HG02571 (cell line): Measurements from ENCODE around the gene RSRC1.
"Not testable (repeated sequence)": the region's sequence is repeated elsewhere in the genome, so short reads cannot be mapped to it uniquely, and the experiment has no call there.

Experiments
- ATAC-seq: cut with Tn5 transposase; IDR thresholded peaks from one replicate; pipeline ENCODE4 v1.9.1; 2021; ENCODE audit warnings: mild to moderate bottlenecking, moderate library complexity; ENCODE audit not compliant: unreplicated experiment

Gene RSRC1

GRCh38 chr3:158109804-158110657, at the start of gene RSRC1:
Gene RSRC1, plus strand, starts transcription at chr3:158110089. Its CDS starts 12,016 bp downstream, at chr3:158122105.
- ATAC-seq, result peak; percentile 76

DNA sequence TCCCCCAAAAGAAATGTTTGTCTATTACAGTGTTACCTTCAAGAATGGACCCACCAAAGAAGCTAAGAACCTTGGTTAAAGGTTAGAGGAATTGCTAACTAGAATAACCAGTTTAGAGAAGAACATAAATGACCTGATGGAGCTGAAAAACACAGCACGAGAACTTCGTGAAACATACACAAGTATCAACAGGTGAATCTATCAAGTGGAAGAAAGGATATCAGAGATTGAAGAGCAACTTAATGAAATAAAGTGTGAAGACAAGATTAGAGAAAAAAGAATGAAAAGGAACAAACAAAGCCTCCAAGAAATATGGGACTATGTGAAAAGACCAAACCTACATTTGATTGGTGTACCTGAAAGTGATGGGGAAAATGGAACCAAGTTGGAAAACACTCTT, 44.3 kb upstream of the RSRC1 start:
- ATAC-seq, result not testable (repeated sequence)

GRCh38 chr3:158072790-158073189, 37.1 kb upstream of the RSRC1 start:
- no peak for ATAC-seq

GRCh38 chr3:158074591-158074990, 35.3 kb upstream of the RSRC1 start:
- ATAC-seq, result no peak

- no peak for ATAC-seq
Measured at GRCh38 chr3:158079599-158079998, 30.3 kb upstream of the RSRC1 start.

- no peak for ATAC-seq
Measured at GRCh38 chr3:158084651-158085050, 25.2 kb upstream of the RSRC1 start.

DNA sequence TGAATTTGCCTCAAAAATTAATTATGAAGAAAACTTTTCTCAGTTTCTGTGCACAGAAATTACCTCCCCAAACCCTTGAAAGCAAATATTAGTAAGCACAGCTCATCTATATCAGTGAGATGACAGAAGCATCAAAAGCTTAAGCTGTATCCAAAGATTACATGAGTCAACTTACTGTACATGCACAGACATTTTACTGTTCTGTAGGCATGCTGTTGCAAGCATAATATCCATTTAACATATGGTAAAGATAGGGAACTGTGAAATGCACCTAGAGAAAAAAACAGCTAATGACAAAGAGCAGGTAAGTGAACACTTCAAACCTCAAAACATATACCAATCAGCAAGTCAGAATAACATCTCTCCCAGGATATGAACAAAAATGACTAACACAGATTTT, 24.5 kb upstream of the RSRC1 start:
- ATAC-seq, result no peak

GRCh38 chr3:158085931-158086330, 24.0 kb upstream of the RSRC1 start:
- no peak for ATAC-seq

GRCh38 chr3:158086361-158086760, 23.5 kb upstream of the RSRC1 start:
- ATAC-seq, result no peak

DNA sequence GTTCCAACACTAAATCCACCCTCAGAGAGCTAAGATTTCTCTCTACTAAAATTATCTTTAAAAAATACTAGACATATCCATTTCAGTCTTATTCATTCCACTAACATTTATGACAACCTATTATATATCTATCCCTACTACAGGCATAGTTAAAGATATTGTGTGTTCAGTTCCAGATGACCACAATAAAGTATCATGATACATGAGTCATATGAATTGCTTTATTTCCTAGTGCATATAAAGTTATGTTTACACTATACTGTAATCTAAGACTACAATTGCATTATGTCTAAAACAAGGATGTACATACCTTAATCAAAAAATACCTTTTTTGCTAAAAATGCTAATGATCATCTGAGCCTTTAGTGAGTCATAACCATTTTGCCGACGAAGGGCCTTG, 23.1 kb upstream of the RSRC1 start:
- ATAC-seq, result no peak

DNA sequence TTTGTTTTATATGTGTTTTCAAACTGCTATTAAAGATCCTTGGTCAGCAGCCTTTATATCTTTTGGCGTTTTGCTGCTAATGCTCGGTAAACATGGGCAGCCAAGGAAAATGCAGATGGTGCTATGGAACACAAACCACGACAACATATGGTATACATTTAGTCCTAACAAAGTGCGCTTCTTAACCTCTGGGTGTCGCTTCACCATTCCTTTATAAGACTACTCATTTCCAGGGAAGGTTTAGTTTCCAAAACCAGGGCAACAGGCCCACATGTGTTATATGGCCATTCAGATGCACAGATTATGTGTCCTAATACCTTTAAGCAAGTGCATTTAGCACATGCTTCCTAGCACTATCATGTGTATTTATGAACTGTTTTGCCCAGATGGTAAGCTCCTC, 18.4 kb upstream of the RSRC1 start:
- no peak for ATAC-seq

GRCh38 chr3:158093526-158093925, 16.4 kb upstream of the RSRC1 start:
- no peak for ATAC-seq

GRCh38 chr3:158094235-158095110, 15.4 kb upstream of the RSRC1 start:
- peak; percentile 40 for ATAC-seq

DNA sequence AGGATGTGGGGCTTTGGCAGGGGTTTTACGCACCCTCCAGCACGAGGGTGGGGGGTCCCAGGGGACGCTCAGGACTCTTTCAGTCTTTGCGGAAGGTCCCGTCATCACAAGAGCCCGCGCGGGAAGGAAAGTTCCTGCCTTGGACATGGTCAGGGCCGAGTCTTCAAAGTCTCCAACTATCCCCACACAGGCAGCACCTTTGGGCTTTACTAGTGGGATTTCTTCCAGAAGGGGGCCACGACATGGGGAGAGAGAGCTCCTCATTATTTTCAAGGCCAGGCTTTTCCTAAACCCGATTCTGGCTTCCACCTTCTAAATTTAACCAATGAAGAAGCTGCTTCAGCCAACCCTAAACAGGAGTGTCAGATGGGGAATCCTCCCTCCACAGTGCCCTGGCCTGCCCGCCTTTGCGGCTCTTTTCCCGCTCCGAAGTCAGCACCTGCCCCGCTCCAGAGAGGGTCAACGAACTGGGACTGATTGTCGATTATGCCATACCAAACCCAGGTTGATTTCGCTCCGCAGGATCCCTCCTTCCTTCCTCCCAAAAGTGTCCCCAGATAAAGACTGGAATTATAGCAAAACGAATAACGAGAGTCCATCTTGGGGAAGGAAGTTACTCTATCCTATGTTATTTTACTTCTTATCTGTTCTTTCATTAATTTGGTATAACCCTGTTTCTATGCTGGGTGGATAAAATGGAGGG, 14.6 kb upstream of the RSRC1 start:
- no peak for ATAC-seq

GRCh38 chr3:158095814-158096704, 13.8 kb upstream of the RSRC1 start:
- ATAC-seq, result no peak

- ATAC-seq, result no peak
Measured at GRCh38 chr3:158097081-158097592, 12.8 kb upstream of the RSRC1 start.

GRCh38 chr3:158097593-158098308, 12.1 kb upstream of the RSRC1 start:
- peak; percentile 87 for ATAC-seq

- no peak for ATAC-seq
Measured at GRCh38 chr3:158098309-158098639, 11.6 kb upstream of the RSRC1 start.

DNA sequence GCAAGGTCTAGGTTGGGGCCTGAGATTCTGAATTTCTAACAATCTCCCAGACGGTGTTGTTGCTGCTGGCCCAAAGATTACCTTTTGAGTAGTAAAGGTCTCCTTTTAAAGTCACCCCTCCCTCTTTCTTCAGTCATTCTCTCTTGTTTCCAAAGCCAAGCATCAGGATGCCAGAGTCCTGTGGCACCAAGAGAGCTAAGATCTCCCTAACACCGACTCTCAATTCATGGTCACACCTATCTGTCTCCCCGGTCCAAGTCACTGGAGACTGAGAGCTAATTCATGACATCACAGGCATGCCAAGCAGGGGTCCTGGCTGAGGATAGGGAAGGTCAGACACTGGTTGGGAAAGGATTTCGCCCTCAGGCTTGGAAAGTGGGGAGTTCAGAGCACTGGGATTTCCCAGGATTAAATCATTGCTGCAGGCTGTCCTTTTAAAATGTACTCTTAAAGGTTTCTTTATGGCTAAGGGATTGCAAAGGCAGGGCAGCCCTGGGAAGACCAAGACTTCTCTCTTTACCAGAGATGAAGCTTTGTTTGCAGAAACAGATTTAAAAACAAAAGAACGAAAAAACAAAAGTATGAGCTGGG, 11.0 kb upstream of the RSRC1 start:
- no peak for ATAC-seq
